ENCODE data around the gene ABCA10.

Gene ABCA10

DNA sequence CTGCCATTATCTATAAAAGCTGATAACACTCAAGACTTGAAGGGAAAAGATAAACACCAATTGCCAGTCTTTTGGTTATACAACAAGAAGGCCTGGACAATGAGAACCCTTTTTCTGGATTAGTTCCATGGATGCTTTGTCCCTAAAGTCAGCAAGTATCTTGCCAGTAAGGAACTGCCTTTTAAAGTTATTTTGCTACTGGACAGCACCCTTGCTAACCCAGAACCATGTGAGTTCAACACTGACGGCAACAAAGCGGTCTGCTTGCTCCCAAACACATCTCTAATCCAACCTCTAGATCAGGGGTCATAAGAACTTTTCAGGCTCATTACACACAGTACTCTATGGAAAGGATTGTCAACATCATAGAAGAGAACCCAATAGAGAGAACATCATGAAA is 61.7 kb downstream of the ABCA10 start:
- DNase-seq (ENCODE audit: low read depth in 1 of 2, low spot score in 1 of 2), result no peak

- no peak for DNase-seq (ENCODE audit: low read depth in 1 of 2, low spot score in 1 of 2)
Measured at GRCh38 chr17:69164206-69164605, 64.4 kb downstream of the ABCA10 start.

DNA sequence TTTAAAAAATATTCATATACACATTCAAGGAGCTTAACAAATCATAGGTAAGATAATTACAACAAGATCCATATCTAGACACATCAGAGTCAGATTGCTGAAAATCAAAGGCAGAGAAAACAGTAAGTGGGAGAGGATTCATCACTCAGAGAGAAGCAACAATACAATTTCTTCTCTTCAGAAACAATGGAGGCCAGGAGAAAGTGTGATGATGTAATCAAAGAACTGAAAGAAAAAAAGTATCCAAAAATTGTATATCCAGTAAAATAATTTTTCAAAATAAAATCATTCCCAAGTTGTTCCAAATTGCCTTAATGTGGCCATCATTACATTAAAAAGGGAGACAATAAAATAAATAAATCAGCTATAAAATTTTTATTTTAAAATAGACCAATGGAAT is 69.2 kb downstream of the ABCA10 start:
- no peak for DNase-seq (ENCODE audit: low read depth in 1 of 2, low spot score in 1 of 2)

- DNase-seq (ENCODE audit: low read depth in 1 of 2, low spot score in 1 of 2), result no peak
Measured at GRCh38 chr17:69154267-69154666, 74.4 kb downstream of the ABCA10 start.

GRCh38 chr17:69150333-69150732 is 78.3 kb downstream of the ABCA10 start:
- no peak for DNase-seq (ENCODE audit: low read depth in 1 of 2, low spot score in 1 of 2)

DNA sequence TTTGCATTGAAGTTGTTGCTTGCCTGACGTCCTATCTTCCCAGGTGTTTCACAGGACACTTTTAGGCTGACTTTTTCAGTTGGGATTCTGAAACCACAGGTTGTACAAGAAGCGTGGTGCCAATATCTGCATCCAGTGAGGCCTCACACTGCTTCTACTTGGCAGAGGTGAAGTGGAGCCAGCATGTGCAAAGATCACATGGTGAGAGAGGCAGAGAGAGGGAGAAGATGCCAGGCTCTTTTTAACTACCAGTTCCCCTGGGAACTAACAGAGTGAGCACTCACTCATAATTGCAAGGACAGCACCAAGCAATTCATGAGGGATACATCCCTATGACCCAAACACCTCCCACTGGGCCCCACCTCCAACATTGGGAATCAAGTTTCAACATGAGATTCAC is 81.2 kb downstream of the ABCA10 start:
- DNase-seq (ENCODE audit: low read depth in 1 of 2, low spot score in 1 of 2), result no peak

- DNase-seq (ENCODE audit: low read depth in 1 of 2, low spot score in 1 of 2), result no peak
Measured at GRCh38 chr17:69144331-69145255, 84.0 kb downstream of the ABCA10 start.

DNA sequence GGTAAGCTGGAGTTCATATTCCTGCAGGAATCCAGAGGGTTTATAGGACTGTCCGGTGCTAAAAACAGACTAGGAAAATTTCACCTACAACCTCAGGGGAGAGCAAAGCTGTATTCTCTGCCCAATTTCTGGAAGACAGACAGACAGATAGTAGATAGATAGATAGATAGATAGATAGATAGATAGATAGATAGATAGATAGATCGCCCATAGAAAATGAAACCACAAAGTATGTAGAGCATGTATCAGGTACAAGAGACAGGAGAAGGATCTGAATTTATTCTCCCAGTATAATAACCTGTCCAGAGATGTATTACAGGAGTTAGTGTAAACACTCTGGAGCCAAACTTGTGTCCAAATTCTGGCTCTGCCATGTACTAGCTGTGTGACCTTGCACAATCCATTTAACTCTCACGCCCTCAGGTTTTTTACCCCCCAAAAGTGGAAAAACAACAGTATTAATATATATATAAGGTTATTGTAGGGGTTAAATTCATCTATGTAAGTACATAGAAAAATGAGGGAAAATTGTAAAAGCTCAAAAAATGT is 84.9 kb downstream of the ABCA10 start:
- DNase-seq (ENCODE audit: low read depth in 1 of 2, low spot score in 1 of 2), result no peak

DNA sequence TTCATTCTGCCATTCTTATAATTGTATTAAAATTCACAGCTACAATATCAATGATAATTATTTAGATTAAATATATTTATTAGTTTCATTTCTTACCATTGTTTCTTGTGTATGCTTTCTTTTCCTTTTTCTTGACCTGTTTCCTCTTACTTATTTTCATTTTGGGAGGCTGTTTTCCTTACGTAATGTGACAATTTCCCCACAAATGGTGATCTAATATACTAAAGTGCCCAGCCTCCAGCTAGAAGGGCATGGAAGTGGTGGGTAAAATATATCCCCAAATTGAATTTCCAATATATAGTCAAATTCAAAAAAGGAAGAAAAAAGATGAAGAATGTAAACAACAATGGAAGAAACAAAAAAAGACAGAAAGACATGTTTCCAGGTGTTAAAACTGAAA is 85.5 kb downstream of the ABCA10 start:
- DNase-seq (ENCODE audit: low read depth in 1 of 2, low spot score in 1 of 2), result no peak

DNA sequence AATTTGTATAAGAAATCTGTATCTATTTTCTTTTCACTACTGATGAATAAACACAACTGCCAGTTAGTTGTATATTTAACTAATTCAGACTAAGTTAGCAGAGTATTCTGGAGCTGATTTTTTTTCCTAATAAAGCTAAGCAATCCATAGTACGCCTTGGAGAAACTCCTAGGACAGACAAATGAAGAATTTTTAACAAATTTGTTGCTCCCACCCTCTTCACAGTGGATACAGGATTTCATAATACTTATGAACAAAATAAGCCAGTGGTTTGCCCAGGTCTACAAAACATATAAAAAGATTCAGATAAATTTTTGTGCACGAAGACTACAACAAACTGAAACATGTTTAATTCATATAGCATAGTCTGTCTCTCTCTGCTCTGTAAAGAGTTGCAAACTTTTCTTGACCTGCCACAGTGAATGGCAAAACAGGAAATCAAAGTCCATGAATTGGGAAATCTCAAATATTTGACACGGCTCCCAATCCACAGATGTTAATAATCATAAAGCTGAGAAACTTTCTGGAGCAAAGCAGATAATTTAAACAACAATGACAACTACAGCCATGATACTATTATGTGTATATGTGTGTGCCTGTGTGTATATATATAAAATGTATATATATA is 86.3 kb downstream of the ABCA10 start:
- DNase-seq (ENCODE audit: low read depth in 1 of 2, low spot score in 1 of 2), result no peak

DNA sequence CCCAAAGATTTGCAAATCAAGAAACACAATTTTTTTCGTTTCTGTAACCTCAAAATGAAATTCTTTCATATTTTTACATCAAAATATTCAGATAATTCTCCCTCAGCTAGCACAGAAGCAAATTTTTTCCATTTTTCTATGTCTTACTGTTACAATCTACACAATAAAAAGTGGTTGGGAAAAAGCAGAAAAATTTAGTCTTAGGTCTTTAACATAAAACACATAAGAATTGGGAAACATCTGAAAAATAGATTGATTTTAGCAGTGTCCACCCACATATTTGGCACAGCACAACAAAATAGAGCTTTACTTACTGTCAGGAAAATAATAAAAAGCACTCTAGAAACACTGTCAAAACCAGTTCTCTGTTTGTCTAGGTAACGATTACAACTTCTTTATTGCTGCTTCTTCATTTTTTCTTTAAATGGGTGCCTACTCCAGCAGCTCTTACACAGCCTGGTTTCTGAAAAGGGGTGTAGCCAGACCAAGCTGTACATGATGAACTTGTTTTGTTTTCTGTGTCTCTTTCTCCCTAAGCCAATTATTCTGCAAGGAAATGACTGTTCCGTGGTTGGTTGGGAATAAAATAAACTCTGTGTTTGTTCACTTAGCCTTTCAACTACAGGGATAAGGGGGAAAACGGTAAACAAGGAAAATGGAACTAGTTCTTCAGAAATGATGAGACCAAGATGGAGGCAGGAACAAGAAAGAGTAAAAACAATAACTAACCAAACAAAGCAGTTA is 87.0 kb downstream of the ABCA10 start, which contains the start of gene ABCA6:
Gene ABCA6 (minus strand): TSS at position 465 of the 744 bp plus-strand sequence. CDS start 1,192 bp downstream, outside the sequence.
- DNase-seq (ENCODE audit: low read depth in 1 of 2, low spot score in 1 of 2), result no peak

- no peak for DNase-seq (ENCODE audit: low read depth in 1 of 2, low spot score in 1 of 2)
Measured at GRCh38 chr17:69134112-69134511, 94.5 kb downstream of the ABCA10 start.

DNA sequence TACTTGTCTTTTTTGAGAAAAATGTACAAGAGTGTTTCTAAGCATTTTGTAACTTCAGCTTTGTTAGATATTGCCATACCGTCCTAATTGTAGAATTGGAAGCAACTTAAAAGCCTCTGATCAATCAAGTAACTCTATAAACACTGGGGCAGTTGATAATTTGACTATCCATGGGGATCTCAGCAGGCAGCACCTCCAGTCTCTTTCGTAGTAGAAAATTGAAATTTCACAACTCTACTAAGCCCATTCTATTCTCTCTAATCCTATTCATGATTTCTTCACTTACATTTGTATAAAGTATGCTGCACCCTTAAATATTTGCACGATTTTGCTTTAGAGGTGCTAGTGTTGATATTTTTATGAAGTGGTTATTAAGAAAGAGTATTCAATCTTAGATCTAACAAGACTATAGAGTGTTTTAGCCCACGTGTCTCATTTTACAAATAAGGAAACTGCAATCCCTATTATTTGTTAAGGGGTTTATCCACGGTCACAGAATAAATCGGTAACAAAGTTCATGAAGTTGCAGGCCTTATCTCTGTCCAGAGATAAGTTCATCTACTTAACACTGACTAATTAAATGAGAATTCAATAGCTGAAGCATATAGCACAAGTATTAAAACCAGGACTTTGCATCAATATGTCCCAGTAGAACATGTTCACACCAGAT is 97.9 kb downstream of the ABCA10 start:
- no peak for DNase-seq (ENCODE audit: low read depth in 1 of 2, low spot score in 1 of 2)

- DNase-seq (ENCODE audit: low read depth in 1 of 2, low spot score in 1 of 2), result no peak
Measured at GRCh38 chr17:69123626-69124025, 105.0 kb downstream of the ABCA10 start.

DNA sequence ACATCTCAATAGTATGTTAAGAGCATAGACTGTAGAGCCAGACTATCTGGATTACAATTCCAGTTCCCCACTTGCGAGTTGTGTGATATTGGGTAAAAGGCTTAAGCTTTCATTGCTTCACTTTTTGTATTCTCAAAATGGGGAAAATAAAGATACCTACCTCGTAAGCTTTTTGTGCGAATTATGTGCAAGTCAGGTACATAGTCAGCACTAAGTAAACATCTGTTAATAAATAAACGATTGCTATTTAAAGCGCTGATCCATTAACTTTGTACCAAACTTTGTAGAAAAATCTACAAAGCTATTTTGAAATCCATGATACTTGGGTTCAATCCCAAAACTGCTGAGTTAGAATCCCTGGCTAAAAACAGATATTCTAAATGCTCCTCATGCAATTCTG is 106.6 kb downstream of the ABCA10 start:
- no peak for DNase-seq (ENCODE audit: low read depth in 1 of 2, low spot score in 1 of 2)

GRCh38 chr17:69117855-69118784 is 110.5 kb downstream of the ABCA10 start:
- no peak for DNase-seq (ENCODE audit: low read depth in 1 of 2, low spot score in 1 of 2)

DNA sequence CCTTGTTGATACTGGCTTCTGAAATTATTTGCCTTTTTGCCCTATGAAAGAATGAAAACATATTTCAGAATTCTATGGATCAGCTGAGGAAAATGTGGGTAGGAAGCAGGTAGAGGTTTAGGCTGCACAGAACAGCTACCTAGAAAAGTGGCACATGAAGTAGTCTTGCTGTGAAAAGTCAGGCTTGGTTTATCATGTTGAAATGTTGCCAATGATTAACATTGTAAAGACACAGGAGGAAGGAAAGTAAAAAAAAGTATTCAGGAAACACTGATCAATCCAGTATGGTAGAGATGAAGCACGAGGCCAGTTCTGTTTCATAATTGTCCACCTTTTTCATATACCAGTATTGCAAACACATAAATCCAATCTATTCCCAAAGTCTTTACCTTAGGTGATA is 116.8 kb downstream of the ABCA10 start:
- DNase-seq (ENCODE audit: low read depth in 1 of 2, low spot score in 1 of 2), result no peak

DNA sequence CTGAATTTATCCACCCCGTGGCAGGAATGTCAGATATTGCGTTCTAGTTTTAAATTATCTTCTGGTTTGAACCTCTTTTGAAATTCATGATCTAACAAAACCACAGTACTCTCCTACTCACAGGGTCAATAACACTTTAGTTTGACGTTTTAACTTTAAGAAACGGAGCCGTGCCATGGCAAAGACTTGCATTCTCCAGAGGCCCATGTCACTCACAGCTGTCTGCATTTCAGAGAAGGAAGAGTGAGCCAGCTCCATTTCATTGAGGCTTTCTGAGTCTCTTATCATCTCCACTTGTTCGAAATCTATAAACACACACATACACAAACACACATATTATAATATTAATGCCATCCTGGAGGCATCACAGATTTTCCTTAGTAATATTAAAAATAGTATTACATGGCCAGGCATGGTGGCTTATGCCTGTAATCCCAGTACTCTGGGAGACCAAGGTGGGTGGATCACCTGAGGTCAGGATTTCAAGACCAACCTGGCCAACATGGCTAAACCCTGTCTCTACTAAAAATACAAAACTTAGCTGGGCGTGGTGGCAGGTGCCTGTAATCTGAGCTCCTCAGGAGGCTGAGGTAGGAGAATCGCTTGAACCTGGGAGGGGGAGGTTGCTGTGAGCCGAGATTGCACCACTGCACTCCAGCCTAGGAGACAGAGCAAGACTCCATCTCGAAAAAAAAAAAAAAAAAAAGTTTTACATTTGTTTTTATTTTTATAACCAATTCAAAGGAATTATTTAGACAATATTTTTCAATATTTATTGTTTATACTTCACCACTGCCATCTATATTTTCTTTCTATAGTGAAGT is 122.5 kb downstream of the ABCA10 start:
- DNase-seq (ENCODE audit: low read depth in 1 of 2, low spot score in 1 of 2), result no peak

Measured in activated T-helper 1 cell treated with anti-CD3 and anti-CD28 coated beads, Interleukin-2, amount 50 U/mL, for 16 hours (primary cell).